HepG2 (cell line): ENCODE data around the gene CES2. TPM values are rescaled to one million over a fixed set of nuclear protein-coding genes. Genes with fewer than 3 reads are reported as not detected.
A peak's percentile ranks its signal among the peaks of the same experiment; 100 is the strongest.

Source experiments
- ATAC-seq: fragments of 200-7000 bp; cut with Tn5 transposase; 3 replicates; pipeline ENCODE4 v1.9.1; 2020; ENCODE audit warnings: mild to moderate bottlenecking, moderate library complexity
- BruUV-seq: library from RNA; stranded (reverse); fragments of 400-500 nt; replicated peaks from 2 replicates; lab custom pipeline; 2021; lab: Mats Ljungman, UMichigan
- CTCF ChIA-PET: fragments of 300-600 bp; formaldehyde crosslinking; extraction: SDS; loops from one replicate; lab custom pipeline; 2021; ENCODE audit warnings: low total read pairs, inconsistent platforms, low intra/inter-chr PET ratio; lab: Yijun Ruan, JAX
- POLR2A ChIA-PET: fragments of 350-600 bp; sonication (Branson Sonifier 250); formaldehyde crosslinking; loops from one replicate; lab custom pipeline; 2020; ENCODE audit warnings: antibody characterized with exemption, inconsistent platforms; lab: Yijun Ruan, JAX
- DNase-seq: peaks from one replicate; pipeline ENCODE4 v3.0.0-alpha.2; 2015; ENCODE audit warnings: low spot score
- FAIRE-seq: peaks from 3 replicates; lab custom pipeline; 2011; peaks lifted over from hg19 to GRCh38; lab: Jason Lieb, UNC
- H2AFZ ChIP-seq: one replicate; pipeline ENCODE4 v1.6.1; 2011; ENCODE audit warnings: low read length, inconsistent platforms
- H3K27ac ChIP-seq: fragments of 300-600 bp; 3 replicates; pipeline ENCODE4 v1.8.0; 2011; ENCODE audit warnings: mixed run types, mild to moderate bottlenecking, mixed read lengths, low read length, inconsistent platforms; ENCODE audit not compliant: insufficient read depth; ENCODE audit errors: extremely low read length
- H3K27me3 ChIP-seq, 2 experiments: fragments of 200-600 bp in 1 of 2; 2 replicates in 1 of 2; 3 replicates in 1 of 2; pipeline versions ENCODE4 v1.6.0 to v1.8.0; 2011; ENCODE audit warnings: low read length in 2 of 2, mild to moderate bottlenecking in 2 of 2, moderate library complexity in 2 of 2, inconsistent platforms in 1 of 2; ENCODE audit not compliant: insufficient read depth in 2 of 2, control insufficient read depth in 1 of 2
- H3K36me3 ChIP-seq, 2 experiments: fragments of 200-600 bp in 1 of 2; replicated peaks in 1 of 2; 2 replicates in 1 of 2; 3 replicates in 1 of 2; pipeline versions ENCODE4 v1.5.1 to v1.8.0; 2011; ENCODE audit warnings: low read length in 2 of 2, inconsistent platforms in 1 of 2; ENCODE audit not compliant: insufficient read depth in 2 of 2, control insufficient read depth in 1 of 2
- H3K4me1 ChIP-seq: 2 replicates; pipeline ENCODE4 v1.5.1; 2012; ENCODE audit warnings: low read length, inconsistent platforms; ENCODE audit not compliant: insufficient read depth
- H3K4me2 ChIP-seq: 2 replicates; pipeline ENCODE4 v1.6.0; 2011; ENCODE audit warnings: low read depth, low read length, inconsistent platforms
- H3K4me3 ChIP-seq, 3 experiments: fragments of 200-600 bp in 1 of 3; sonication (generic), shearing (Covaris generic) in 1 of 3; replicated peaks in 1 of 3; 2 replicates each; pipeline ENCODE4 v1.5.1; 2011 to 2016; ENCODE audit warnings: low read length in 3 of 3, inconsistent platforms in 2 of 3, low read depth in 2 of 3, mild to moderate bottlenecking in 2 of 3, control low read depth in 1 of 3, mixed read lengths in 1 of 3; ENCODE audit not compliant: insufficient read depth in 1 of 3
- H3K79me2 ChIP-seq: one replicate; pipeline ENCODE4 v1.6.1; 2011; ENCODE audit warnings: low read length, inconsistent platforms; ENCODE audit not compliant: insufficient read depth
- H3K9ac ChIP-seq: 2 replicates; pipeline ENCODE4 v1.6.0; 2011; ENCODE audit warnings: mild to moderate bottlenecking, low read depth, low read length, inconsistent platforms; ENCODE audit not compliant: insufficient read depth
- H3K9me3 ChIP-seq: 2 replicates; pipeline ENCODE4 v1.5.1; 2012; ENCODE audit warnings: mild to moderate bottlenecking, low read length
- H4K20me1 ChIP-seq: 2 replicates; pipeline ENCODE4 v1.6.0; 2011; ENCODE audit warnings: inconsistent platforms, mild to moderate bottlenecking, low read length, moderate library complexity; ENCODE audit not compliant: insufficient read depth
- POLR2A ChIP-seq, 2 experiments: IDR thresholded peaks; 2 replicates each; pipeline ENCODE4 v1.6.1; 2011; ENCODE audit warnings: low read depth in 2 of 2, low read length in 2 of 2, mild to moderate bottlenecking in 1 of 2, moderate library complexity in 1 of 2; ENCODE audit not compliant: insufficient read depth in 1 of 2
- SSRP1 ChIP-seq: IDR thresholded peaks from 2 replicates; pipeline ENCODE4 v1.6.1; 2016; ENCODE audit warnings: control low read depth
- ZNF121 ChIP-seq: sonication (generic); formaldehyde crosslinking; IDR thresholded peaks from 2 replicates; pipeline ENCODE4 v1.5.0; 2020; ENCODE audit warnings: mild to moderate bottlenecking, missing genetic modification reagents
- ZNF737 ChIP-seq: sonication (generic); formaldehyde crosslinking; IDR thresholded peaks from 2 replicates; pipeline ENCODE4 v1.5.0; 2020; ENCODE audit warnings: missing genetic modification reagents, mild to moderate bottlenecking, borderline replicate concordance
- WGBS: methylation state at CpG from one replicate; pipeline ENCODE4 v1.1.6; 2017; ENCODE audit warnings: low lambda C conversion rate; 5-methylcytosine and 5-hydroxymethylcytosine counted together
- in situ Hi-C: cut with HindIII; loops from 2 replicates; pipeline ENCODE4 v1.10.0; 2017; ENCODE audit warnings: low pct_unique_long_range_greater_than_20kb; ENCODE audit not compliant: extremely low pct_ligation_motif_present
- intact Hi-C: fragments of 100-400 bp; cut with micrococcal nuclease; formaldehyde crosslinking; loops from one replicate; pipeline ENCODE4 v1.10.0; 2022; ENCODE audit not compliant: unreplicated experiment
- polyA plus RNA-seq, 8 experiments: library from polyadenylated mRNA; depleted of rRNA in 3 of 8; stranded (reverse) in 7 of 8; unstranded in 1 of 8; fragments of >200 nt; fragmentation: Illumina TruSeq in 4 of 8; extraction: Trizol in 4 of 8; gene quantifications; 2 replicates each; pipeline versions ENCODE4 v1.2.1 to v1.2.3, GENCODE V29; 2011 to 2016; ENCODE audit warnings: low read depth in 4 of 8, missing spikeins in 1 of 8, mixed read lengths in 1 of 8; ENCODE audit not compliant: insufficient read depth in 1 of 8
- total RNA-seq, 5 experiments: library from RNA; depleted of rRNA; stranded (reverse); fragments of >200 nt; fragmentation: Illumina TruSeq; extraction: Trizol; gene quantifications; 2 replicates each; pipeline ENCODE4 v1.2.3, GENCODE V29; 2016; ENCODE audit warnings: low read depth in 1 of 5
- TF ChIP-seq, protein P1 (sequence below): IDR thresholded peaks from 2 replicates; pipeline ENCODE4 v1.6.1; 2016; ENCODE audit warnings: missing genetic modification reagents, missing compliant biosample characterization
- TF ChIP-seq, protein P2 (sequence below): sonication (generic); formaldehyde crosslinking; IDR thresholded peaks from 2 replicates; pipeline ENCODE4 v1.5.0; 2020; ENCODE audit warnings: missing genetic modification reagents
- TF ChIP-seq, protein P3 (sequence below): sonication (generic); formaldehyde crosslinking; conservative IDR thresholded peaks from 2 replicates; pipeline ENCODE4 v1.4.0; 2020; ENCODE audit warnings: mild to moderate bottlenecking, missing genetic modification reagents, moderate library complexity
- TF ChIP-seq, protein P4 (sequence below): sonication (generic); formaldehyde crosslinking; IDR thresholded peaks from 2 replicates; pipeline ENCODE4 v1.5.0; 2020; ENCODE audit warnings: mild to moderate bottlenecking, missing genetic modification reagents, borderline replicate concordance

Gene CES2
- total and polyA plus RNA-seq, 2 of the 13 experiments (the other 11 are each of a cell fraction or from before 2014, with no cell fraction given) = 50.6 to 63.8 TPM

DNA sequence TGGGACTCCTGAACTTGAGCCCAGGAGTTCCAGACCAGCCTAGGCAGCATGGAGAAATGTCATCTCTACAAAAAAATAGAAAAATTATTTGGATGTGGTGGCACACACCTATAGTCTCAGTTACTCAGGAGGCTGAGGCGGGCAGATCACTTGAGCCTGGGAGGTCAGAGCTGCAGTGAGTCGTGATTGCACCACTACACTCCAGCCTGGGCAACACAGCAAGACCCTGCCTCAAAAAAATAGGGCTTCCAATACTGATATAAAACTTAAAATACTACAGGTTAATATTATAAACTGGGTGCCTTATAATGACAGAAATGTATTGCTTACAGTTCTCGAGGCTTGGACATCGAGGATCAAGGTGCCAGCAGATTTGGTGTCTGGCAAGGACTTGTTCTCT, 10.6 kb downstream of the CES2 start:
- POLR2A ChIA-PET = no interaction called here
- Histone ChIP-seq H2AFZ (no peak overlapping the region), H3K9me3 (no peaks in the 10 kb centered on the region), H3K4me3 (no peak overlapping the region), H3K36me3 (peaks cover 14 to 30% of the 10 kb centered on the region in 2 experiments; a peak in 4 of 5 replicates), H4K20me1 (no peaks in the 10 kb centered on the region; the same call in 1 of the 2 replicates), H3K27me3 (peaks cover 4 to 24% of the 10 kb centered on the region in 2 experiments; a peak in 4 of 5 replicates), H3K4me2 (no peak overlapping the region), H3K27ac (no peak overlapping the region), H3K79me2 (no peaks in the 10 kb centered on the region), H3K9ac (no peak overlapping the region), H3K4me1 (peaks cover 34% of the 10 kb centered on the region)
- in situ Hi-C loops (no loop called here), intact Hi-C loops (no loop called here)
- 87% methylated on average over 4 of the region's 4 CpGs for WGBS
- CTCF ChIA-PET = no interaction called here
- DNase-seq = no peak
- no TSS peak for BruUV-seq
- TF ChIP-seq POLR2A (IDR thresholded peaks at IDR 0.05; ENCODE audit: insufficient read depth in 1 of 2, low read depth in 2 of 2, low read length in 2 of 2) (peak in 1 of 2 experiments; percentile 12; a peak in 1 of 4 replicates), SSRP1 (peak; percentile 16; the same call in 1 of the 2 replicates), ZNF121 (CRISPR knock-in tag) (peak; percentile 78; the same call in 1 of the 2 replicates)
- TF ChIP-seq, protein P1, sequence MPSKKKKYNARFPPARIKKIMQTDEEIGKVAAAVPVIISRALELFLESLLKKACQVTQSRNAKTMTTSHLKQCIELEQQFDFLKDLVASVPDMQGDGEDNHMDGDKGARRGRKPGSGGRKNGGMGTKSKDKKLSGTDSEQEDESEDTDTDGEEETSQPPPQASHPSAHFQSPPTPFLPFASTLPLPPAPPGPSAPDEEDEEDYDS (CRISPR knock-in tag) = no peak
- TF ChIP-seq, protein P2, sequence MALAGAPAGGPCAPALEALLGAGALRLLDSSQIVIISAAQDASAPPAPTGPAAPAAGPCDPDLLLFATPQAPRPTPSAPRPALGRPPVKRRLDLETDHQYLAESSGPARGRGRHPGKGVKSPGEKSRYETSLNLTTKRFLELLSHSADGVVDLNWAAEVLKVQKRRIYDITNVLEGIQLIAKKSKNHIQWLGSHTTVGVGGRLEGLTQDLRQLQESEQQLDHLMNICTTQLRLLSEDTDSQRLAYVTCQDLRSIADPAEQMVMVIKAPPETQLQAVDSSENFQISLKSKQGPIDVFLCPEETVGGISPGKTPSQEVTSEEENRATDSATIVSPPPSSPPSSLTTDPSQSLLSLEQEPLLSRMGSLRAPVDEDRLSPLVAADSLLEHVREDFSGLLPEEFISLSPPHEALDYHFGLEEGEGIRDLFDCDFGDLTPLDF (CRISPR knock-in tag) = no peak
- ATAC-seq = no peak
- FAIRE-seq = no peak

DNA sequence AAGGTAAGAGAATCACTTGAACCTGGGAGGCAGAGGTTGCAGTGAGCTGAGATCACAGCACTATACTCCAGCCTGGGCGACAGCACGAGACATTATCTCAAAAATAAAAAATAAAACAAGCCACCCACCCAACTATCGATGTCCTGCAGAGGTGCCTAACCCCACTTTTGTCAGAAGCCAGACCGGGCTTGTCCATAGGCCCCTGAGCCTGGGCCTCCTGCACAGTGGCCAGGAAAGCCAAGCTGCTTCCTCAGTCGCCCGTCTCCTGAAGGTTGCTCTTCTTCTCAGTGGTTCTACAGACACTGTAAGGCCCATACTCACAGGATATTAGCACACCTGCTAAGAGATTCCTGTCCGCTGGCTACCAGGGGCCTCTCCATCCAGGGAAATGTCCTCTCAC, 11.2 kb downstream of the CES2 start:
- in situ Hi-C loops = no loop called here
- ATAC-seq = no peak
- H3K4me2 ChIP-seq = no peak overlapping the region
- no peaks in the 10 kb centered on the region; the same call in 1 of the 2 replicates for H4K20me1 ChIP-seq
- no peak overlapping the region for H2AFZ ChIP-seq
- no peak overlapping the region for H3K4me3 ChIP-seq
- ChIA-PET CTCF (interaction anchor here (1.5 to 2.1 kb wide), 2 partner anchors 51 to 239 kb away, joined by 6 to 17 read pairs; no protein-coding TSS in a partner anchor), POLR2A (no interaction called here)
- no TSS peak for BruUV-seq
- H3K36me3 ChIP-seq = peaks cover 8 to 24% of the 10 kb centered on the region in 2 experiments; a peak in 4 of 5 replicates
- intact Hi-C loops = no loop called here
- WGBS = 53% methylated on average over 7 of the region's 7 CpGs
- no peak for DNase-seq
- H3K9me3 ChIP-seq = 0 out of 2 replicates have a peak, but pooled peaks cover 4% of the 10 kb centered on the region
- no peak for FAIRE-seq
- H3K9ac ChIP-seq = no peak overlapping the region
- TF ChIP-seq, protein P3, sequence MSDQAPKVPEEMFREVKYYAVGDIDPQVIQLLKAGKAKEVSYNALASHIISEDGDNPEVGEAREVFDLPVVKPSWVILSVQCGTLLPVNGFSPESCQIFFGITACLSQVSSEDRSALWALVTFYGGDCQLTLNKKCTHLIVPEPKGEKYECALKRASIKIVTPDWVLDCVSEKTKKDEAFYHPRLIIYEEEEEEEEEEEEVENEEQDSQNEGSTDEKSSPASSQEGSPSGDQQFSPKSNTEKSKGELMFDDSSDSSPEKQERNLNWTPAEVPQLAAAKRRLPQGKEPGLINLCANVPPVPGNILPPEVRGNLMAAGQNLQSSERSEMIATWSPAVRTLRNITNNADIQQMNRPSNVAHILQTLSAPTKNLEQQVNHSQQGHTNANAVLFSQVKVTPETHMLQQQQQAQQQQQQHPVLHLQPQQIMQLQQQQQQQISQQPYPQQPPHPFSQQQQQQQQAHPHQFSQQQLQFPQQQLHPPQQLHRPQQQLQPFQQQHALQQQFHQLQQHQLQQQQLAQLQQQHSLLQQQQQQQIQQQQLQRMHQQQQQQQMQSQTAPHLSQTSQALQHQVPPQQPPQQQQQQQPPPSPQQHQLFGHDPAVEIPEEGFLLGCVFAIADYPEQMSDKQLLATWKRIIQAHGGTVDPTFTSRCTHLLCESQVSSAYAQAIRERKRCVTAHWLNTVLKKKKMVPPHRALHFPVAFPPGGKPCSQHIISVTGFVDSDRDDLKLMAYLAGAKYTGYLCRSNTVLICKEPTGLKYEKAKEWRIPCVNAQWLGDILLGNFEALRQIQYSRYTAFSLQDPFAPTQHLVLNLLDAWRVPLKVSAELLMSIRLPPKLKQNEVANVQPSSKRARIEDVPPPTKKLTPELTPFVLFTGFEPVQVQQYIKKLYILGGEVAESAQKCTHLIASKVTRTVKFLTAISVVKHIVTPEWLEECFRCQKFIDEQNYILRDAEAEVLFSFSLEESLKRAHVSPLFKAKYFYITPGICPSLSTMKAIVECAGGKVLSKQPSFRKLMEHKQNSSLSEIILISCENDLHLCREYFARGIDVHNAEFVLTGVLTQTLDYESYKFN (CRISPR knock-in tag) = 0 out of 2 replicates have a peak, but pooled peaks have one; percentile 7
- 0 out of 2 replicates have a peak, but pooled peaks have one; percentile 39 for TF ChIP-seq ZNF737
- TF ChIP-seq, protein P4, sequence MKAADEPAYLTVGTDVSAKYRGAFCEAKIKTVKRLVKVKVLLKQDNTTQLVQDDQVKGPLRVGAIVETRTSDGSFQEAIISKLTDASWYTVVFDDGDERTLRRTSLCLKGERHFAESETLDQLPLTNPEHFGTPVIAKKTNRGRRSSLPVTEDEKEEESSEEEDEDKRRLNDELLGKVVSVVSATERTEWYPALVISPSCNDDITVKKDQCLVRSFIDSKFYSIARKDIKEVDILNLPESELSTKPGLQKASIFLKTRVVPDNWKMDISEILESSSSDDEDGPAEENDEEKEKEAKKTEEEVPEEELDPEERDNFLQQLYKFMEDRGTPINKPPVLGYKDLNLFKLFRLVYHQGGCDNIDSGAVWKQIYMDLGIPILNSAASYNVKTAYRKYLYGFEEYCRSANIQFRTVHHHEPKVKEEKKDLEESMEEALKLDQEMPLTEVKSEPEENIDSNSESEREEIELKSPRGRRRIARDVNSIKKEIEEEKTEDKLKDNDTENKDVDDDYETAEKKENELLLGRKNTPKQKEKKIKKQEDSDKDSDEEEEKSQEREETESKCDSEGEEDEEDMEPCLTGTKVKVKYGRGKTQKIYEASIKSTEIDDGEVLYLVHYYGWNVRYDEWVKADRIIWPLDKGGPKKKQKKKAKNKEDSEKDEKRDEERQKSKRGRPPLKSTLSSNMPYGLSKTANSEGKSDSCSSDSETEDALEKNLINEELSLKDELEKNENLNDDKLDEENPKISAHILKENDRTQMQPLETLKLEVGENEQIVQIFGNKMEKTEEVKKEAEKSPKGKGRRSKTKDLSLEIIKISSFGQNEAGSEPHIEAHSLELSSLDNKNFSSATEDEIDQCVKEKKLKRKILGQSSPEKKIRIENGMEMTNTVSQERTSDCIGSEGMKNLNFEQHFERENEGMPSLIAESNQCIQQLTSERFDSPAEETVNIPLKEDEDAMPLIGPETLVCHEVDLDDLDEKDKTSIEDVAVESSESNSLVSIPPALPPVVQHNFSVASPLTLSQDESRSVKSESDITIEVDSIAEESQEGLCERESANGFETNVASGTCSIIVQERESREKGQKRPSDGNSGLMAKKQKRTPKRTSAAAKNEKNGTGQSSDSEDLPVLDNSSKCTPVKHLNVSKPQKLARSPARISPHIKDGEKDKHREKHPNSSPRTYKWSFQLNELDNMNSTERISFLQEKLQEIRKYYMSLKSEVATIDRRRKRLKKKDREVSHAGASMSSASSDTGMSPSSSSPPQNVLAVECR (CRISPR knock-in tag) = no peak
- TF ChIP-seq, all 625 proteins: peak for 2
- peaks cover 34% of the 10 kb centered on the region for H3K4me1 ChIP-seq
- no peak overlapping the region for H3K27ac ChIP-seq
- H3K27me3 ChIP-seq = peaks cover 4 to 24% of the 10 kb centered on the region in 2 experiments; a peak in 4 of 5 replicates
- H3K79me2 ChIP-seq = no peaks in the 10 kb centered on the region
